ENCODE data around the gene RPS6KB2. TPM values are rescaled to one million over a fixed set of nuclear protein-coding genes. Genes with fewer than 3 reads are reported as not detected.
A peak's percentile ranks its signal among the peaks of the same experiment; 100 is the strongest.

RPS6KB2 gene
- total and polyA plus RNA-seq, 2 donors (not counting 1 experiment from before 2014, with no cell fraction given): 81.8 to 131 TPM

DNA sequence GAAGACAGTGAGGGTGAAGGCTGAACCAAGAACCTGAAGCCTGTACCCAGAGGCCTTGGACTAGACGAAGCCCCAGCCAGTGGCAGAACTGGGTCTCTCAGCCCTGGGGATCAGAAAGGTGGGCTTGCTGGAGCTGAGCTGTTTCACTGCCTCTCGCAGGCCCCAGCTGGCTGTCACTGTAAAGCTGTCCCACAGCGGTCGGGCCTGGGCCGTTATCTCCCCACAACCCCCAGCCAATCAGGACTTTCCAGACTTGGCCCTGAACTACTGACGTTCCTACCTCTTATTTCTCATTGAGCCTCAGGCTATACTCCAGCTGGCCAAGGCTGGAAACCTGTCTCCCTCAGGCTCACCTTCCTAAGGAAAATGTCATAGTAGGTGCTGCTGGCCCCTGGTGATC is 30.8 kb upstream of the RPS6KB2 start:
- H2AFZ ChIP-seq (ENCODE audit: insufficient read depth, low read depth, low read length, poor library complexity, severe bottlenecking): no peak overlapping the region
- peaks cover 50% of the 10 kb centered on the region for H3K4me1 Mint-ChIP-seq
- peaks cover 2 to 49% of the 10 kb centered on the region in 2 experiments for H3K36me3 ChIP-seq (replicated peaks in 1 of 2; ENCODE audit: control extremely low read depth in 1 of 2, control insufficient read depth in 1 of 2, extremely low read depth in 1 of 2, insufficient read depth in 2 of 2, low read length in 1 of 2)
- POLR2A ChIA-PET: interaction anchor here (1.0 to 1.4 kb wide), 4 partner anchors 10 to 31 kb away, joined by 3 to 4 read pairs (median 3); partner anchors contain the start of gene RPS6KB2
- no peak overlapping the region for H3K4me3 ChIP-seq (ENCODE audit: control extremely low read depth in 1 of 5, extremely low read depth in 1 of 5, insufficient read depth in 1 of 5, low read depth in 2 of 5, low read length in 4 of 5)
- TF ChIP-seq EZH2 (IDR thresholded peaks at IDR 0.05; ENCODE audit: borderline replicate concordance, insufficient read depth, low read depth, low read length, poor library complexity, severe bottlenecking): no peak
- TF ChIP-seq, protein P1, sequence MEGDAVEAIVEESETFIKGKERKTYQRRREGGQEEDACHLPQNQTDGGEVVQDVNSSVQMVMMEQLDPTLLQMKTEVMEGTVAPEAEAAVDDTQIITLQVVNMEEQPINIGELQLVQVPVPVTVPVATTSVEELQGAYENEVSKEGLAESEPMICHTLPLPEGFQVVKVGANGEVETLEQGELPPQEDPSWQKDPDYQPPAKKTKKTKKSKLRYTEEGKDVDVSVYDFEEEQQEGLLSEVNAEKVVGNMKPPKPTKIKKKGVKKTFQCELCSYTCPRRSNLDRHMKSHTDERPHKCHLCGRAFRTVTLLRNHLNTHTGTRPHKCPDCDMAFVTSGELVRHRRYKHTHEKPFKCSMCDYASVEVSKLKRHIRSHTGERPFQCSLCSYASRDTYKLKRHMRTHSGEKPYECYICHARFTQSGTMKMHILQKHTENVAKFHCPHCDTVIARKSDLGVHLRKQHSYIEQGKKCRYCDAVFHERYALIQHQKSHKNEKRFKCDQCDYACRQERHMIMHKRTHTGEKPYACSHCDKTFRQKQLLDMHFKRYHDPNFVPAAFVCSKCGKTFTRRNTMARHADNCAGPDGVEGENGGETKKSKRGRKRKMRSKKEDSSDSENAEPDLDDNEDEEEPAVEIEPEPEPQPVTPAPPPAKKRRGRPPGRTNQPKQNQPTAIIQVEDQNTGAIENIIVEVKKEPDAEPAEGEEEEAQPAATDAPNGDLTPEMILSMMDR (IDR thresholded peaks at IDR 0.05): no peak
- no peak overlapping the region for H3K9ac ChIP-seq (ENCODE audit: low read length)
- no peaks in the 10 kb centered on the region for H3K27me3 ChIP-seq (replicated peaks in 1 of 4; ENCODE audit: control extremely low read depth in 1 of 4, control insufficient read depth in 3 of 4, insufficient read depth in 4 of 4, low read length in 3 of 4)
- ATAC-seq (ENCODE audit: low read depth) (no peak), DNase-seq (no peak)
- no peaks in the 10 kb centered on the region for H3K9me3 Mint-ChIP-seq (ENCODE audit: insufficient read depth)
- CTCF ChIA-PET: interaction anchor here (1.2 to 1.8 kb wide), 4 partner anchors 15 to 52 kb away, joined by 3 to 6 read pairs (median 4); no protein-coding TSS in a partner anchor
- peak overlapping the region; percentile 20 for H3K27ac Mint-ChIP-seq
- no peaks in the 10 kb centered on the region for H3K27me3 Mint-ChIP-seq
- H3K79me2 ChIP-seq (ENCODE audit: control insufficient read depth, insufficient read depth, low read length): peaks cover 54% of the 10 kb centered on the region
- H3K4me1 ChIP-seq (ENCODE audit: control insufficient read depth in 2 of 2, insufficient read depth in 2 of 2, low read length in 2 of 2): peaks cover 27 to 47% of the 10 kb centered on the region in 2 donors
- WGBS (ENCODE audit: insufficient coverage): 72% methylated on average over 5 of the region's 6 CpGs
- H3K4me3 Mint-ChIP-seq: no peak overlapping the region
- H3K4me2 ChIP-seq (replicated peaks; ENCODE audit: low read depth, low read length, poor library complexity, severe bottlenecking): peak overlapping the region; percentile 26
- H3K27ac ChIP-seq (ENCODE audit: low read length in 2 of 2): peak overlapping the region in 1 of 2 donors; percentile 63
- peaks cover 0 to 2% (median 0%) of the 10 kb centered on the region in 3 donors for H3K9me3 ChIP-seq (ENCODE audit: control extremely low read depth in 1 of 3, control insufficient read depth in 2 of 3, insufficient read depth in 1 of 3, low read length in 2 of 3)
- H4K20me1 ChIP-seq (ENCODE audit: control insufficient read depth, insufficient read depth, low read length, poor library complexity, severe bottlenecking): peaks cover 66% of the 10 kb centered on the region
- intact Hi-C loops (cut with micrococcal nuclease): no loop called here

DNA sequence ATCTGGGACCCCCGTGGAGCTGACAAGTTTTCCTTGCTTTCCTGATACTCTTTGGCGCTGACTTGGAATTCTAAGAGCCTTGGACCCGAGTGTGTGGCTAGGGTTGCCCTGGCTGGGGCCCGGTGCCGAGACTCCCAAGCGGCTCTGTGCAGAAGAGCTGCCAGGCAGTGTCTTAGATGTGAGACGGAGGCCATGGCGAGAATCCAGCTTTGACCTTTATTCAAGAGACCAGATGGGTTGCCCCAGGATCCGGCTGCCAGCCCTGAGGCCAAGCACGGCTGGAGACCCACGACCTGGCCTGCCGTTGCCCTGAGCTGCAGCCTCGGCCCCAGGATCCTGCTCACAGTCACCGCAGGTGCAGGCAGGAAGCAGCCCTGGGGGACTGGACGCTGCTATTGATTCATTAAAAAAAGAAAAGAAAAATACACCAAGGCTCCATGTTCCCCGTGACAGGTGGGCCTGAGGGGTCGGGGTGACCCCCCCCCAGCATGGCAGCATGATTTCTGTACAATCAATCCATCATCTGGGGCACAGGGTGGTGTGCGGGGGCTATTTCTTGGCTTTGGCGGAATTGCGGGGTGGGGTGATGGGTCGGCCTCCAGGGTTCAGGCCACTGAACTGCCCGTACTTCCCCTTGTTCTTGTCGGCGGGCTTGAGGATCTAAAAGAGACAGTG is 30.2 kb upstream of the RPS6KB2 start:
- Histone ChIP-seq H3K79me2 (ENCODE audit: control insufficient read depth, insufficient read depth, low read length) (peaks cover 54% of the 10 kb centered on the region), H3K4me3 (ENCODE audit: control extremely low read depth in 1 of 5, extremely low read depth in 1 of 5, insufficient read depth in 1 of 5, low read depth in 2 of 5, low read length in 4 of 5) (no peak overlapping the region), H3K27ac (ENCODE audit: low read length in 2 of 2) (no peak overlapping the region), H3K9me3 (ENCODE audit: control extremely low read depth in 1 of 3, control insufficient read depth in 2 of 3, insufficient read depth in 1 of 3, low read length in 2 of 3) (peaks cover 0 to 2% (median 0%) of the 10 kb centered on the region in 3 donors), H3K27me3 (replicated peaks in 1 of 4; ENCODE audit: control extremely low read depth in 1 of 4, control insufficient read depth in 3 of 4, insufficient read depth in 4 of 4, low read length in 3 of 4) (no peaks in the 10 kb centered on the region), H2AFZ (ENCODE audit: insufficient read depth, low read depth, low read length, poor library complexity, severe bottlenecking) (no peak overlapping the region), H3K36me3 (replicated peaks in 1 of 2; ENCODE audit: control extremely low read depth in 1 of 2, control insufficient read depth in 1 of 2, extremely low read depth in 1 of 2, insufficient read depth in 2 of 2, low read length in 1 of 2) (peaks cover 2 to 49% of the 10 kb centered on the region in 2 experiments), H3K4me1 (ENCODE audit: control insufficient read depth in 2 of 2, insufficient read depth in 2 of 2, low read length in 2 of 2) (peaks cover 30 to 49% of the 10 kb centered on the region in 2 donors), H3K4me2 (replicated peaks; ENCODE audit: low read depth, low read length, poor library complexity, severe bottlenecking) (no peak overlapping the region), H3K9ac (ENCODE audit: low read length) (no peak overlapping the region), H4K20me1 (ENCODE audit: control insufficient read depth, insufficient read depth, low read length, poor library complexity, severe bottlenecking) (peaks cover 61% of the 10 kb centered on the region)
- Mint-ChIP-seq H3K9me3 (ENCODE audit: insufficient read depth) (no peaks in the 10 kb centered on the region), H3K4me1 (peaks cover 49% of the 10 kb centered on the region), H3K4me3 (peak overlapping the region; percentile 7), H3K27ac (peak overlapping the region; percentile 63), H3K27me3 (no peaks in the 10 kb centered on the region)
- ChIA-PET CTCF (interaction anchor here (1.2 to 1.8 kb wide), 4 partner anchors 15 to 52 kb away, joined by 3 to 6 read pairs (median 4); no protein-coding TSS in a partner anchor), POLR2A (interaction anchor here (1.0 to 1.4 kb wide), 4 partner anchors 9 to 30 kb away, joined by 3 to 4 read pairs (median 3); partner anchors contain the start of gene RPS6KB2)
- no peak for DNase-seq
- no peak for ATAC-seq (ENCODE audit: low read depth)
- TF ChIP-seq, protein P1 (IDR thresholded peaks at IDR 0.05): no peak
- no peak for TF ChIP-seq EZH2 (IDR thresholded peaks at IDR 0.05; ENCODE audit: borderline replicate concordance, insufficient read depth, low read depth, low read length, poor library complexity, severe bottlenecking)
- WGBS (ENCODE audit: insufficient coverage): 93% methylated on average over 19 of the region's 24 CpGs
- intact Hi-C loops (cut with micrococcal nuclease): no loop called here
